T-helper 17 cell (primary cell): ENCODE data around the gene GNB5. TPM values are rescaled to one million over a fixed set of nuclear protein-coding genes. Genes with fewer than 3 reads are reported as not detected.
A peak's percentile ranks its signal among the peaks of the same experiment; 100 is the strongest.
"Not testable (repeated sequence)": the region's sequence is repeated elsewhere in the genome, so short reads cannot be mapped to it uniquely, and the experiment has no call there.

Experiments used
- ATAC-seq: fragments of 150-1000 bp; cut with Tn5 transposase; 2 replicates; pipeline ENCODE4 v1.10.0; 2021; ENCODE audit warnings: mild to moderate bottlenecking, moderate library complexity
- DNase-seq, 3 donors: peaks; one replicate each; pipeline versions ENCODE4 v3.0.0 to v3.0.0-alpha.2; 2020 to 2021
- H3K9me3 ChIP-seq: one replicate; pipeline ENCODE4 v1.7.0; 2013; ENCODE audit warnings: low read length, mild to moderate bottlenecking; ENCODE audit not compliant: control insufficient read depth, poor library complexity, severe bottlenecking
- H3K27ac Mint-ChIP-seq: one replicate; pipeline ENCODE4 v1.8.0; 2022; ENCODE audit warnings: mild to moderate bottlenecking, moderate library complexity, mixed read lengths
- H3K27me3 Mint-ChIP-seq: one replicate; pipeline ENCODE4 v1.8.0; 2022; ENCODE audit warnings: mixed read lengths
- H3K36me3 Mint-ChIP-seq: one replicate; pipeline ENCODE4 v1.8.0; 2022; ENCODE audit warnings: low read depth, mixed read lengths
- H3K4me1 Mint-ChIP-seq: one replicate; pipeline ENCODE4 v1.8.0; 2022; ENCODE audit warnings: mild to moderate bottlenecking, mixed read lengths
- H3K4me3 Mint-ChIP-seq: one replicate; pipeline ENCODE4 v1.8.0; 2022; ENCODE audit warnings: mild to moderate bottlenecking, moderate library complexity, mixed read lengths
- total RNA-seq, 4 donors: library from RNA in 2 of 4; stranded (reverse) in 2 of 4; gene quantifications; one replicate each; pipeline ENCODE4 v1.2.3 and lab custom pipeline; 2022 to 2026

GNB5 gene
- total RNA-seq, 2 donors from 2014 or later: 63.2 to 79.7 TPM

GRCh38 chr15:52103217-52104207 is 87.7 kb downstream of the GNB5 start:
- H3K4me3 Mint-ChIP-seq: no peak overlapping the region
- ATAC-seq (no peak), DNase-seq (no peak)
- peaks cover 7% of the 10 kb centered on the region for H3K4me1 Mint-ChIP-seq
- H3K27ac Mint-ChIP-seq: no peak overlapping the region
- peaks cover 9% of the 10 kb centered on the region for H3K36me3 Mint-ChIP-seq
- no peaks in the 10 kb centered on the region for H3K9me3 ChIP-seq
- peaks cover 52% of the 10 kb centered on the region for H3K27me3 Mint-ChIP-seq

GRCh38 chr15:52102463-52102862 is 88.7 kb downstream of the GNB5 start:
- no peak overlapping the region for H3K4me3 Mint-ChIP-seq
- H3K4me1 Mint-ChIP-seq: peaks cover 7% of the 10 kb centered on the region
- H3K36me3 Mint-ChIP-seq: peaks cover 9% of the 10 kb centered on the region
- DNase-seq: no peak
- H3K27ac Mint-ChIP-seq: peak overlapping the region; percentile 57
- peaks cover 45% of the 10 kb centered on the region for H3K27me3 Mint-ChIP-seq
- no peak for ATAC-seq
- no peaks in the 10 kb centered on the region for H3K9me3 ChIP-seq

GRCh38 chr15:52101542-52102323 is 89.5 kb downstream of the GNB5 start:
- Mint-ChIP-seq H3K4me3 (no peak overlapping the region), H3K27me3 (peaks cover 43% of the 10 kb centered on the region), H3K4me1 (peaks cover 7% of the 10 kb centered on the region), H3K36me3 (peaks cover 7% of the 10 kb centered on the region), H3K27ac (no peak overlapping the region)
- H3K9me3 ChIP-seq: no peaks in the 10 kb centered on the region
- DNase-seq: no peak
- ATAC-seq: no peak

- DNase-seq (no peak), ATAC-seq (peak; percentile 39)
- H3K27me3 Mint-ChIP-seq: peaks cover 35% of the 10 kb centered on the region
- no peak overlapping the region for H3K4me3 Mint-ChIP-seq
- peaks cover 7% of the 10 kb centered on the region for H3K4me1 Mint-ChIP-seq
- H3K36me3 Mint-ChIP-seq: peaks cover 4% of the 10 kb centered on the region
- no peak overlapping the region for H3K27ac Mint-ChIP-seq
- H3K9me3 ChIP-seq: no peaks in the 10 kb centered on the region
Measured at GRCh38 chr15:52100807-52101442, 90.3 kb downstream of the GNB5 start.

GRCh38 chr15:52099651-52100272 is 91.4 kb downstream of the GNB5 start:
- H3K4me3 Mint-ChIP-seq: no peak overlapping the region
- H3K36me3 Mint-ChIP-seq: peaks cover 4% of the 10 kb centered on the region
- ATAC-seq (no peak), DNase-seq (no peak)
- H3K4me1 Mint-ChIP-seq: peaks cover 7% of the 10 kb centered on the region
- no peaks in the 10 kb centered on the region for H3K9me3 ChIP-seq
- peaks cover 38% of the 10 kb centered on the region for H3K27me3 Mint-ChIP-seq
- H3K27ac Mint-ChIP-seq: no peak overlapping the region

GRCh38 chr15:52098323-52098722 is 92.9 kb downstream of the GNB5 start:
- ATAC-seq (no peak), DNase-seq (no peak)
- H3K9me3 ChIP-seq: no peaks in the 10 kb centered on the region
- Mint-ChIP-seq H3K36me3 (peaks cover 2% of the 10 kb centered on the region), H3K4me3 (no peak overlapping the region), H3K27ac (no peak overlapping the region), H3K4me1 (peaks cover 3% of the 10 kb centered on the region), H3K27me3 (peaks cover 41% of the 10 kb centered on the region)

GRCh38 chr15:52097180-52097579 is 94.0 kb downstream of the GNB5 start:
- ATAC-seq: no peak
- Mint-ChIP-seq H3K36me3 (no peaks in the 10 kb centered on the region), H3K27ac (no peak overlapping the region), H3K4me3 (no peak overlapping the region), H3K4me1 (no peaks in the 10 kb centered on the region), H3K27me3 (peaks cover 30% of the 10 kb centered on the region)
- H3K9me3 ChIP-seq: no peaks in the 10 kb centered on the region
- no peak for DNase-seq

- not testable (repeated sequence) for ATAC-seq, H3K4me3 Mint-ChIP-seq, H3K4me1 Mint-ChIP-seq, H3K27ac Mint-ChIP-seq, H3K9me3 ChIP-seq, H3K36me3 Mint-ChIP-seq, DNase-seq
- H3K27me3 Mint-ChIP-seq: peaks cover 27% of the 10 kb centered on the region
Measured at GRCh38 chr15:52096536-52096935, 94.7 kb downstream of the GNB5 start.

GRCh38 chr15:52095597-52096262 is 95.5 kb downstream of the GNB5 start:
- no peak overlapping the region for H3K4me3 Mint-ChIP-seq

GRCh38 chr15:52094811-52095584 is 96.2 kb downstream of the GNB5 start:
- peaks cover 7% of the 10 kb centered on the region for H3K9me3 ChIP-seq
- Mint-ChIP-seq H3K36me3 (peaks cover 2% of the 10 kb centered on the region), H3K27ac (no peak overlapping the region), H3K27me3 (peaks cover 27% of the 10 kb centered on the region), H3K4me1 (no peaks in the 10 kb centered on the region), H3K4me3 (no peak overlapping the region)
- ATAC-seq: no peak
- DNase-seq: no peak

More at GRCh38 chr15:52095597-52096262, 95.5 kb downstream of the GNB5 start:
- H3K9me3 ChIP-seq: peaks cover under 1% of the 10 kb centered on the region
- Mint-ChIP-seq H3K27me3 (peaks cover 27% of the 10 kb centered on the region), H3K27ac (no peak overlapping the region), H3K4me1 (no peaks in the 10 kb centered on the region), H3K36me3 (no peaks in the 10 kb centered on the region)
- DNase-seq: no peak
- ATAC-seq: no peak

GRCh38 chr15:52093539-52094510 is 97.4 kb downstream of the GNB5 start:
- no peak for ATAC-seq
- Mint-ChIP-seq H3K27ac (no peak overlapping the region), H3K4me1 (no peaks in the 10 kb centered on the region), H3K36me3 (peaks cover 2% of the 10 kb centered on the region), H3K27me3 (peaks cover 22% of the 10 kb centered on the region), H3K4me3 (no peak overlapping the region)
- DNase-seq: no peak
- peaks cover 11% of the 10 kb centered on the region for H3K9me3 ChIP-seq
